ENCODE data around the gene ZNF586.
"Not testable (repeated sequence)": the region's sequence is repeated elsewhere in the genome, so short reads cannot be mapped to it uniquely, and the experiment has no call there.

The ZNF586 gene

GRCh38 chr19:57769345-57770131, at the start of gene ZNF586:
ZNF586 (plus strand) TSS chr19:57769676; CDS start chr19:57769843, 167 bp downstream.
- peak; percentile 93 for FAIRE-seq

- no peak for FAIRE-seq
Observed at GRCh38 chr19:57719901-57720519, 49.5 kb upstream of the ZNF586 start.

- no peak for FAIRE-seq
Observed at GRCh38 chr19:57720878-57721277, 48.6 kb upstream of the ZNF586 start.

- FAIRE-seq, result not testable (repeated sequence)
Observed at GRCh38 chr19:57738320-57738719, 31.2 kb upstream of the ZNF586 start.

GRCh38 chr19:57738770-57739169, 30.7 kb upstream of the ZNF586 start:
- FAIRE-seq, result not testable (repeated sequence)

GRCh38 chr19:57746580-57747471, 22.6 kb upstream of the ZNF586 start, which contains the start of gene ZNF776:
ZNF776 (plus strand) TSS chr19:57746815; CDS start chr19:57747059, 244 bp downstream.
- peak; percentile 97 for FAIRE-seq

- no peak for FAIRE-seq
Observed at GRCh38 chr19:57747472-57747807, 22.0 kb upstream of the ZNF586 start.

- FAIRE-seq, result no peak
Observed at GRCh38 chr19:57748029-57748428, 21.4 kb upstream of the ZNF586 start.

GRCh38 chr19:57754091-57754673, 15.3 kb upstream of the ZNF586 start:
- no peak for FAIRE-seq

GRCh38 chr19:57755031-57755430, 14.4 kb upstream of the ZNF586 start:
- no peak for FAIRE-seq

GRCh38 chr19:57757941-57758340, 11.5 kb upstream of the ZNF586 start:
- FAIRE-seq, result no peak

GRCh38 chr19:57759096-57759495, 10.4 kb upstream of the ZNF586 start:
- no peak for FAIRE-seq

GRCh38 chr19:57771417-57771816, 1.9 kb downstream of the ZNF586 start:
- no peak for FAIRE-seq

- FAIRE-seq, result no peak
Observed at GRCh38 chr19:57773488-57773887, 4.0 kb downstream of the ZNF586 start.

GRCh38 chr19:57776764-57777296, 7.4 kb downstream of the ZNF586 start:
- no peak for FAIRE-seq

GRCh38 chr19:57778336-57778735, 8.9 kb downstream of the ZNF586 start:
- no peak for FAIRE-seq

- no peak for FAIRE-seq
Observed at GRCh38 chr19:57779220-57779845, 9.9 kb downstream of the ZNF586 start.

- no peak for FAIRE-seq
Observed at GRCh38 chr19:57786286-57786685, 16.8 kb downstream of the ZNF586 start.

- FAIRE-seq, result no peak
Observed at GRCh38 chr19:57786906-57787305, 17.4 kb downstream of the ZNF586 start.

- no peak for FAIRE-seq
Observed at GRCh38 chr19:57788114-57788692, 18.7 kb downstream of the ZNF586 start.

- no peak for FAIRE-seq
Observed at GRCh38 chr19:57789288-57789687, 19.8 kb downstream of the ZNF586 start.

GRCh38 chr19:57796580-57796979, 27.1 kb downstream of the ZNF586 start:
- not testable (repeated sequence) for FAIRE-seq
